NB4 (cell line): Measurements from ENCODE around the gene CDKAL1.

Source experiments
- DNase-seq: peaks from one replicate; pipeline ENCODE4 v3.0.0; 2010; ENCODE audit warnings: low read depth
- H3K4me3 ChIP-seq: one replicate; pipeline ENCODE4 v1.5.1; 2011; ENCODE audit warnings: mild to moderate bottlenecking, low read depth, low read length, moderate library complexity
- MYC ChIP-seq: IDR thresholded peaks from 2 replicates; pipeline ENCODE4 v1.6.1; 2011; ENCODE audit warnings: low read depth, low read length
- POLR2A ChIP-seq: IDR thresholded peaks from 2 replicates; pipeline ENCODE4 v1.6.1; 2011; ENCODE audit warnings: mild to moderate bottlenecking; ENCODE audit not compliant: insufficient read length; ENCODE audit errors: extremely low read depth
- TF ChIP-seq, protein P1 (sequence below): IDR thresholded peaks from one replicate; pipeline ENCODE4 v1.5.1; 2012; ENCODE audit warnings: low read depth, low read length
- TF ChIP-seq, protein P2 (sequence below): IDR thresholded peaks from 2 replicates; pipeline ENCODE4 v1.6.1; 2011; ENCODE audit warnings: low read depth, low read length

CDKAL1 gene

DNA sequence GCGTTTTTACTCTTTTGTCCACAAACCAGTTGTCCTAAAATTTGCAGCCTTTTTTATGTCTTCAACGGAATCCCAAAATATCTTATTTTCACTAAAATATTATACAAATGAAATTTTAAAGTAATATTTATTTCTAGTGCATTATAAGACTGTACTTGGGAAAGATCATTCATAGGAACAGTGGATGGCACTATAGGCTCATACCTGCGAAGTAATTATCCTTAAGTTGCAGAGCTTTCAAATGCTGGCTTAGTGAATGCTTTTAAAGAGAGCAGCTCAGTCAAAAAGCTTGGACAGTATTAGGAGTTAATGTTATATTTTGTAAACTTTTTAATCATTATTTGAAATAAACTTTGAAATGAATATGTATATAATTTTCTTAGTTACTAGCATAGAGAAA is 254.9 kb downstream of the CDKAL1 start:
- TF ChIP-seq, protein P1, sequence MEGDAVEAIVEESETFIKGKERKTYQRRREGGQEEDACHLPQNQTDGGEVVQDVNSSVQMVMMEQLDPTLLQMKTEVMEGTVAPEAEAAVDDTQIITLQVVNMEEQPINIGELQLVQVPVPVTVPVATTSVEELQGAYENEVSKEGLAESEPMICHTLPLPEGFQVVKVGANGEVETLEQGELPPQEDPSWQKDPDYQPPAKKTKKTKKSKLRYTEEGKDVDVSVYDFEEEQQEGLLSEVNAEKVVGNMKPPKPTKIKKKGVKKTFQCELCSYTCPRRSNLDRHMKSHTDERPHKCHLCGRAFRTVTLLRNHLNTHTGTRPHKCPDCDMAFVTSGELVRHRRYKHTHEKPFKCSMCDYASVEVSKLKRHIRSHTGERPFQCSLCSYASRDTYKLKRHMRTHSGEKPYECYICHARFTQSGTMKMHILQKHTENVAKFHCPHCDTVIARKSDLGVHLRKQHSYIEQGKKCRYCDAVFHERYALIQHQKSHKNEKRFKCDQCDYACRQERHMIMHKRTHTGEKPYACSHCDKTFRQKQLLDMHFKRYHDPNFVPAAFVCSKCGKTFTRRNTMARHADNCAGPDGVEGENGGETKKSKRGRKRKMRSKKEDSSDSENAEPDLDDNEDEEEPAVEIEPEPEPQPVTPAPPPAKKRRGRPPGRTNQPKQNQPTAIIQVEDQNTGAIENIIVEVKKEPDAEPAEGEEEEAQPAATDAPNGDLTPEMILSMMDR = no peak
- TF ChIP-seq MYC = no peak
- H3K4me3 ChIP-seq = no peak overlapping the region
- no peak for DNase-seq

DNA sequence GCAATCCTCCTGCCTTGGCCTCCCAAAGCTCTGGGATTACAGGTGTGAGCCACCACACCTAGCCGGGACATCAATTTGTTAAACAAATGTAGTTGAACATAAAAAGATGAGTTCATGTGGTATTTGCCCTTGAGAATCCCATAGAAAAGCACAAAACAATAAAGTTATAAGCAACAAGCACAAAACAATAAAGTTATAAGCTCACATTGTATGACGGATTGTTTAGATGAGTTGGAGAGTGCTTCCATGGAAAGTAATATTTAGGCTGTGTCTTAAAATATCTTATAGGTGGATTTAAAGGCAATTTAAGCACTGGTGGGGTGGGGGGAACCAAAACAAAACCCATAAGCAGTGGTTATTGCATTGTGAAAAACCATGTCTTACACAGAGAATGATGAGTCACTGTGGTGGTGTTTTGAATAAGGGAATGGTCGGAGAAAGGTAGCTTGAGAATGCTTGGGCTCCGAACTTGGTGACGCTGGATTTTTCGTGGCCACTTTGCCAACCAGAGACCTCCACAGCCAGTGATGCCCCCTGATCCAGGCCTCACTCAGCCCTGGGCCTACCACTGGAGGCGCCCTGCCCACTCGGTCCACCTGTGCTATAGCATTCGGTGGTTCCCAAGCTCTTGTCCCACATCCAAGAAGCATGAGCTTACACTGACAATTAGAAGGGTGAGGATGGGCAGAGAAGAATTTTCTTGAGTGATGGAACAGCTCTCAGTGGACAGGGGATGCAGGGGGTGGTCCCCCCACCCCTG is 256.0 kb downstream of the CDKAL1 start:
- peak; percentile 9 for DNase-seq
- H3K4me3 ChIP-seq = no peak overlapping the region
- no peak for TF ChIP-seq POLR2A
- no peak for TF ChIP-seq MYC
- TF ChIP-seq, protein P2, sequence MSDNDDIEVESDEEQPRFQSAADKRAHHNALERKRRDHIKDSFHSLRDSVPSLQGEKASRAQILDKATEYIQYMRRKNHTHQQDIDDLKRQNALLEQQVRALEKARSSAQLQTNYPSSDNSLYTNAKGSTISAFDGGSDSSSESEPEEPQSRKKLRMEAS = no peak
- TF ChIP-seq, protein P1 = no peak

DNA sequence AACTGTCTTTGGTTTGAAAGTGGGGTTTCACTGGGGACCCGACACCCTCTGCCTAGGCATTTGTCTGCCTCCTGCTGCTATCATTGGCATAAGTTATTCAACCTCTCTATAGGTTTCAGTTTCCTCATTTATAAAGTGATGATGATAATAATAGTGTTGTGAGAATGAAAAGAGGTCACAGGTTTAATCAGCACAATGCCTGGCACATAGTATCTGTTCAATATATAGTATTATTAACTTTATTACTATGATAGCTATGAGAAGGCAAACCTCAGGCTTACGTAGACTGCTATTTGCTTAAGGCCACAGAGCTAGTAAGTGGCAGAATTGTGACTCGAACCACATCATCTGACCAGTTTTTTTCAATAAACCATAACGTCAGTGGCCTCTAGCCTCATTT is 256.8 kb downstream of the CDKAL1 start:
- no peak overlapping the region for H3K4me3 ChIP-seq
- TF ChIP-seq MYC (no peak), POLR2A (no peak)
- TF ChIP-seq, protein P1 = no peak
- TF ChIP-seq, protein P2 = no peak
- DNase-seq = no peak

DNA sequence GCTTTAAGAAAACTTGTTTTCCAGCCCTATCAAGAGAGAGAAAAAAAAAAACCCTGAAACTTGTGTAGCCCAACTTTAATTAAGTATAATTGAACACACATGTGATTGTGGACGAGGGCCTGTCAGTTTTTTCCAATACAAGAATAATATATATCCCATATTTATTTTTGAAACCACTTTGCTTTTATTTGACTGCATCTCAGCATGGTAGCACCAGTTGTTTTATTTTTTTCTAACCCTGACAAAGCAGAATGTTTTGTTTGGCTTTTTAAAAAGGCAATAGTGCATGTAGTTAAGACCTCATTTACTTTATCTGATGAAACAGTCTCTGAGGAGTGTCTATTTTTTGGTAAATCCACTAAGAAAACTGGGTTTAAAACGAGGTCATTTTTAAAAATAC is 257.7 kb downstream of the CDKAL1 start:
- H3K4me3 ChIP-seq = no peak overlapping the region
- no peak for DNase-seq
- TF ChIP-seq, protein P2 = no peak
- no peak for TF ChIP-seq POLR2A
- TF ChIP-seq, protein P1 = no peak
- no peak for TF ChIP-seq MYC

DNA sequence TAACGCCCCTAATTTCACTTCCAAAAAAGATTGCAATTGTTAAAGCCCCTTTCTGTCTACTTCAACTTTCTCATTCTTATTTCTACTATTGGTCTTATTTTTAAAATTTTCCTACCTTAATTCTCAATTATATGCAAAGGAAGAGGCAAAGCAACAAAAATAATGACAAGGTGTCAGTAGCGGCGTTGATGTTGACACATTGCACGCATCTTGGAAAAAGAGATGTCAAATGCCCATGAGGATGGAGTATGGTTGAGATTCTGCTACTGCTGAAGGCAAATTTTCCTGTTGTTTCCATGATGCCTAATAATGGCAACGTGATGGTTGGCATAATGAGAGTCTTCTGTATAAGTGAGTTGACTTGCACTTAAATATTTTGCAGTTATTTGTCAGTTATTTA is 258.9 kb downstream of the CDKAL1 start:
- DNase-seq = no peak
- no peak overlapping the region for H3K4me3 ChIP-seq
- TF ChIP-seq POLR2A (no peak), MYC (no peak)
- TF ChIP-seq, protein P2 = no peak
- TF ChIP-seq, protein P1 = no peak

DNA sequence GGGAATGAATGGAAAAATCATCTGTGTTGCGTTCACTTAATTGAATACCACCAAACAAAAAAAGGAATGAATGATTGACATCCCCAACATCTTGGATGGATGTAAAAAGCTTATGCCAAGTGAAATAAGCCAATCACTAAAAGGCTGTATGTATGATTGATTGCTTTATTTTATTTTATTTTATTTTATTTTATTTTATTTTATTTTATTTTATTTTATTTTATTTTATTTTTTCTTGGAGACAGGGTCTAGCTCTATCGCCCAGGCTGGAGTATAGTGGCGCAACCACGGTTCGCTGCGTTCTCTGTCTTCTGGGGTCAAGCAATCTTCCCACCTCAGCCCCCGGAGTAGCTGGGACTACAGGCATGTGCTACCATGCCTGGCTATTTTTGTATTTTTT is 263.3 kb downstream of the CDKAL1 start:
- H3K4me3 ChIP-seq = no peak overlapping the region
- TF ChIP-seq POLR2A = no peak
- no peak for DNase-seq
